RPMI8226 (cell line): ENCODE measurements around the gene RNF182.
"Not testable (repeated sequence)": the region's sequence is repeated elsewhere in the genome, so short reads cannot be mapped to it uniquely, and the experiment has no call there.

Experiments
- DNase-seq: peaks from one replicate; pipeline ENCODE4 v3.0.0-alpha.2; 2015

RNF182 gene

GRCh38 chr6:13972602-13973001, 47.9 kb downstream of the RNF182 start:
- DNase-seq: not testable (repeated sequence)

- DNase-seq: not testable (repeated sequence)
These were observed 48.7 kb downstream of the RNF182 start for GRCh38 chr6:13973422-13973821.

- no peak for DNase-seq
These were observed 53.4 kb downstream of the RNF182 start for GRCh38 chr6:13978102-13978640.

GRCh38 chr6:13978787-13979186, 54.0 kb downstream of the RNF182 start:
- no peak for DNase-seq

DNA sequence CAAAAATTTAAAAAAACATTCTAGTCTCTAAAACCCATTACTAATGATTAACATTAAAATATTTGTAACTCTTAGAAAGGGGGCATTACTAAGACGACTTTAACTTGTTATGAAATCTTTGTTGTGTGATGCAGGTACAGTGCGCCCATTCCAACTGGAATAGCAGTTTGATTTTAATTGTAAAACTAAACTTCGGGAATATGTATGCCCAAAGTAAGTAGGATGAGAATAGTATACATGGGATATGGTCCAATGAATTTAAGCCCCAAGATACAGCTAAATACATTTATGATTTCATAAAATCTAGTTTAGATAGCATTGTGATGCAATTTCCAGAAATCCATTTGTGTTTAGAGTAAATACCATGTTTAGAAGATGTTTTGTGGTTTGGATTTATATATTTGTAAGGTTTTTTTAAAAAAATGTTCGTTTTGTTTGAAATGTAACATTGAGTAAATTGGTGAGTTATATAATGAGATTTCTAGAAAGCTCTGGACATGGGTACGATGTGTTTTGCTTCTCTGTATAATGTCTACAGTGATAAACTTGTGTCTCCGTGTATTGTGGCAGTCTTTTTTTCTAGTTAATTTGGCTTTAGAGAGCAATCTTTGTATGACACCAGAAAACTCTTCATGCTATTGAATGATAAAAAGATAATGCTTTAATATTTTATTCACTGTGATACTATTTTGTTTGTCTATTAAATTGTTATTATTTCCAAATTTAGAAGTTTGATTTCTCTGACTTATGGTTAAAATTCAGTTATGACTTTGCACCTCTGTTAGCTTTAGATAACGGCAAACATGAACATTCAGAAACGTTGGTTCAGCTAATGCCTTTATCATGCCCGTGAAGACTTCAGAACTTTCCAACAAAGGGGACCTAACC, 54.8 kb downstream of the RNF182 start:
- DNase-seq: no peak

- no peak for DNase-seq
These were observed 55.8 kb downstream of the RNF182 start for GRCh38 chr6:13980534-13980933.

- DNase-seq: no peak
These were observed 61.0 kb downstream of the RNF182 start for GRCh38 chr6:13985663-13986325.

- no peak for DNase-seq
These were observed 62.1 kb downstream of the RNF182 start for GRCh38 chr6:13986700-13987399.

DNA sequence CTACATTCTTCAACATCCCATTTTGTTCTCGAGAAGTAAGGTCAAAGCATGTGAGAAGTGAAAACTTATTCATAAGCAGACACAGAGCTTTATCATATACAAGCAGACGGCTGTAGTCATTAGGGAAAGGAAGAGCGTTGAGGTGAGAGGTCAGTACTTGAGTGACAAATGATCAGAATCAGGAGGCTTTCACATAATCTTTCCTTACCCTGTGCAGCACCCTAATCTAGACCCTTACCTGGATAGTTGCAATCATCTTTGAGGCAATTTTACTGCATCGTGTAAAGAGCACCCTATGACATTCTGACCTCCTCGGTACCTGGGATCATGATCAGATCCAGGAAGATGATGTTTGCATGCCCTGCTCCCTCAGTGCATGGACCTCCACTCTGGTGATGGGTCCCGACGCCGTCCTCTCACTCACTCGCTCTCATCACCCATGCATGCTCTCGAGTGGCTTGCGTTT, 62.7 kb downstream of the RNF182 start:
- DNase-seq: no peak

- DNase-seq: no peak
These were observed 63.4 kb downstream of the RNF182 start for GRCh38 chr6:13988049-13988738.

DNA sequence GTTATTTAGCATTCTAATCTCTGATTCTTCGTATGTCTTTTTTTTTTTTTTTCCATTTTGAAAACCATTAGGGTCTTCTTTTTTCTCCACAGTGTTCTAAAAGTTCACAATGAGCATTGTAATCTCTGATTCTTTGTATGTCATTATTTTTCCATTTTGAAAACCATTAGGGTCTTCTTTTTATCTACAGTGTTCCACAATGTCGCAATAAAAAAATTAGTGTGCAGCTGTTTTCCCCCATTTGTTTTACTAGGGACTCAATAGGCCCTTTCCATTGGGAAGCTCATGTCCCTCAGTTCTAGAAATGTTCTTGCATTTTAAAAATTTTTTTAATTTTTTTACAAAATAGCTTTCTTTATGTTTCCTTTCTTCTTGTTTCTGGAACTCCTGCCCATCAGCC, 64.2 kb downstream of the RNF182 start:
- DNase-seq: no peak

GRCh38 chr6:13989496-13990144, 64.9 kb downstream of the RNF182 start:
- DNase-seq: no peak

DNA sequence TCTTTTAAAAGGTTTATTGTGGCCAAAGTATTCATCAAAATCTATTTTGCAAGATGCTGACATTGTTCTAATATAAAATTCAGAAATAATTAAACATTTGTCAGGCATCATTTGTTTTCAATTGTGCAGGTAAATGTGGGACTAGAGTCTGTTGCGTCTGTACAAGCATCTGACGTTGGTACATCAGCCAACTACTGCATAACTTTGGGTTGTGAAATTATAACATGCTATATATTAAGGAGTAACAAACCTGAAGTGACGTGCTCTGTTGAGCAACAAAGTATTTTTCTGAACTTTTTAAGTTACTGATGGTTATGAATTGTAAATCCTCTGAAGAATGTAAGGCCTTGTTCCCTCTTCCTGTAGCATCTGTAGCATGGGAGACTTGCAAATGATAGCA, 66.0 kb downstream of the RNF182 start:
- DNase-seq: no peak

GRCh38 chr6:13991393-13991792, 66.6 kb downstream of the RNF182 start:
- no peak for DNase-seq

DNA sequence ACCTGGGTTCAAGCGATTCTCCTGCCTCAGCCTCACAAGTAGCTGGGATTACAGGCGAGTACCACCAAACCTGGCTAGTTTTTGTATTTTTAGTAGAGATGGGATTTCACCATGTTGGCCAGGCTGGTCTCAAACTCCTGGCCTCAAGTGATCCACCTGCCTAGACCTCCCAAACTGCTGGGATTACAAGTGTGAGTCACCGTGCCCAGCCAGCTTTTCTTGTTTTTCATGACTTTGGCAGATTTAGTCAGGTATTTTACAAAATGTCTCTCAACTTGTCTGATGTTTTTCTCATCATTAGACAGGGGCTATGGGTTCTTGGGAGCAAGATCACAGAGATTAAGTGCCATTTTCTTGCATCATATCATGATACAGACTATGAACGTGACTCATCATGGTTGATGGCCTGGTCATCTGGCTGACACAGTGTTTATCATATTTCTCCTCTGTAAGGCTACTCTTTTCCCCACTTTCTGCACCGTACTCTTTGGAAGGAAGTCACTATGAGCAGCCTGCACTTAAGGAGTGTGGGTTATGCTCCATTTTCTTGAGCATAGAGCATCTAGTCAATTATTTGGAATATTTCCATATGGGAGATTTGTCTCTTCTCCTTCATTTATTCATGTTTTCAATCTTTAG, 67.8 kb downstream of the RNF182 start:
- DNase-seq: no peak

GRCh38 chr6:13993416-13993815, 68.7 kb downstream of the RNF182 start:
- DNase-seq: no peak

DNA sequence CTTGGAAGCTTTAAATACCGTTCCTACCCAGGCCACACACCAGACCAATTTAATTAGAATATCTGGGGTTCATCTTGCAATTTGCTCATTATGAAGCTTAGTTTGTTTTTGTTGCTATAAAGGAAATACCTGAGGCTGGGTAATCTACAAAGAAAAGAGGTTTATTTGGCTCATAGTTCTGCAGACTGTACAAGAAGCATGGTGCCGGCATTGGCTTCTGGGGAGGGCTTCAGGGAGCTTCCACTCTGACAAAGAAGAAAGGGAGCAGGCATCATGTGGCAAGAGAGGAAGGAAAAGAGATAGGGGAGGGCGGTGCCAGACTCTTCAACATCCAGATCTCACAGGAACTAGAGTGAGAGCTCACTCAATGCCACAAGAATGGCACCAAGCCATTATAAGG, 73.6 kb downstream of the RNF182 start:
- no peak for DNase-seq

DNA sequence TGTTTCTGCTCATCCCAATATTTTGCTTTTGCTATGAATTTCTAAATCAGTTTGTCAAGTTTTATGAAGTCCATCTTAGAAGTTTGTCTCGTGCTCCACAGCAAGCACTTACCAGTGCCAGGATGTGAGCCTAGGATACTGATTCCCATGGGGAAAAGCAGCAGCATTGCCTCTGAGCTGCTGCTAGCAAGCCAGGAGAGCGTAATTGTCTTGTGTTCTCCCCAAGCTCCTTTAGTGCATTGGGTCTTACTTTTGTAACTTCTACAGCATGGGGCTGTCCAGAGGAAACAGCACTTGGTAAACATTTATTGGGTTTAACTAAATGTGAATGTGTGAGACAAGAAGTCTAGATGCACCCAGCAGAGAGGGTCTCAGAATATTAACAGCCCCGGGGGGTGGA, 76.1 kb downstream of the RNF182 start:
- DNase-seq: no peak

DNA sequence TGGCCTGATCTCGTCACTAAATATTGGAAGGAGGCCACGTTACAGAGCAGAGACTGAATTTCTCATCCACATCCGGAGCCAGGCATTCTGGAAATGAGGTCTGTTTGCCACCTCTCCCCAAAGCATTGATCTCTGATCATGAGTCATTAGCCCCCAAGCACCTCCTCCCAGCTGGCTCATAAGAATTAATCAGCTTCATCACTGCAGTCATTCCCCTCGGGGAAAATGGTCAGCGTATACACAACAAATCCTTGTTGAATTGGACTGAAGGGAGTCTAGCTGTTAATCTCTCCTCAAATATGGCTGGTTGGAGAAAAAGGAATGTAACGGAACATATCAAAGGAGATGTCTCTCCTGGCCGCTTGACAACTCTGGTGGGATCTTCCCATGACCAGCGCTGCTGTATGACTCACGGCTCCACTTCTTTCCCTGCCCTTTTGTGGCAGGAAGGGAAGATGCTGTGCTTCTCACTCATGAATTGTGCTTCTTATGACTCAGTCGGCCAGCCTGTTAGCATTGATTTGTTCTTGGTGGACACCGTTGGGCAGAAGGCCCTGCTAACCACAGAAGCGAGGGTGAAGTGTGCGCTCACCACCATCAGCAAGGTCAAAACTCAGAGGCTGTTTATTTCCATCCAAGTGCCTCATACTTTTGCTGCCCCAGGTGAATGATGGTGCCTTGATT, 76.7 kb downstream of the RNF182 start:
- DNase-seq: no peak

DNA sequence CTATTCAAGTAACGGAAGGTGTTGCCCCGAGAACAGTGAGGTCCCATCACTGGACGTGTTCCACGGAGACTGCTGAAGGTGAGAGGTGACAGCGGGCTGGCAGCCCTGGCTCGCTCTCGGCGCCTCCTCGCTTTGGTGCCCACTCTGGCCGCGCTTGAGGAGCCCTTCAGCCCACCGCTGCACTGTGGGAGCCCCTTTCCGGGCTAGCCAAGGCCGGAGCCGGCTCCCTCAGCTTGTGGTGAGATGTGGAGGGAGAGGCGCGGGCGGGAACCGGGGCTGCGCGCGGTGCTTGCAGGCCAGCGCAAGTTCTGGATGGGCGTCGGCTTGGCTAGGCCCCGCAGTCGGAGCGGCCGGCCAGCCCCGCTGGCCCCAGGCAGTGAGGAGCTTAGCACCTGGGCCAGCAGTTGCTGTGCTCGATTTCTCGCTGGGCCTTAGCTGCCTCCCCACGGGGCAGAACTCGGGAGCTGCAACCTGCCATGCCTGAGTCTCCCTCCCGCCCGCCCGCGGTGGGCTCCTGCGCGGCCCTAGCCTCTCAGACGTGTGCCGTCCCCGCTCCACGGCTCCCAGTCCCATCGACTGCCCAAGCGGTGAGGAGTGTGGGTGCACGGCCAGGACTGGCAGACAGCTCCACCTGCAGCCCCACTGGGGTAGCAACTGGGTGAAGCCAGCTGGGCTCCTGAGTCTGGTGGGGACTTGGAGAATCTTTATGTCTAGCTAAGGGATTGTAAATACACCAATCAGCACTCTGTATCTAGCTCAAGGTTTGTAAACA, 77.6 kb downstream of the RNF182 start:
- peak; percentile 41 for DNase-seq
